ENCODE results near the gene PRKAG2. TPM values are rescaled to one million over a fixed set of nuclear protein-coding genes. Genes with fewer than 3 reads are reported as not detected.
A peak's percentile ranks its signal among the peaks of the same experiment; 100 is the strongest.

The PRKAG2 gene
- polyA plus RNA-seq, 3 donors: 29.2 to 59.8 (median 30.9) TPM

GRCh38 chr7:151821806-151822540 is 54.9 kb downstream of the PRKAG2 start:
- Histone ChIP-seq H4K20me1 (ENCODE audit: insufficient read depth, low read length) (peaks cover 99% of the 10 kb centered on the region), H3K4me2 (replicated peaks; ENCODE audit: extremely low read depth, low read length, poor library complexity, severe bottlenecking) (no peak overlapping the region), H3K79me2 (ENCODE audit: insufficient read depth, low read length) (peaks cover 67% of the 10 kb centered on the region), H3K27me3 (ENCODE audit: control insufficient read depth in 2 of 2, insufficient read depth in 2 of 2, low read length in 2 of 2) (no peaks in the 10 kb centered on the region), H3K36me3 (replicated peaks in 1 of 2; ENCODE audit: control insufficient read depth in 1 of 2, insufficient read depth in 2 of 2, low read length in 2 of 2) (peaks cover under 1 to 23% of the 10 kb centered on the region in 2 donors), H3K4me1 (ENCODE audit: control insufficient read depth in 1 of 2, insufficient read depth in 2 of 2, low read length in 2 of 2) (peaks cover 18 to 27% of the 10 kb centered on the region in 2 donors), H2AFZ (ENCODE audit: insufficient read depth, low read depth, low read length, poor library complexity, severe bottlenecking) (no peak overlapping the region), H3K27ac (ENCODE audit: low read depth in 1 of 2, low read length in 2 of 2) (no peak overlapping the region), H3K4me3 (replicated peaks in 1 of 3; ENCODE audit: low read depth in 2 of 3, low read length in 3 of 3) (no peak overlapping the region), H3K9ac (ENCODE audit: insufficient read depth, low read length, poor library complexity, severe bottlenecking) (no peak overlapping the region), H3K9me3 (replicated peaks in 1 of 2; ENCODE audit: control insufficient read depth in 1 of 2, insufficient read depth in 1 of 2, low read length in 2 of 2) (no peaks in the 10 kb centered on the region)
- Mint-ChIP-seq H3K9me3 (peaks cover 0 to 3% (median 0%) of the 10 kb centered on the region in 7 donors), H3K27me3 (ENCODE audit: low read depth in 3 of 3) (peaks cover 0 to 7% (median 0%) of the 10 kb centered on the region in 3 donors), H3K4me1 (peaks cover 26% of the 10 kb centered on the region), H3K36me3 (peaks cover 18 to 32% of the 10 kb centered on the region in 2 donors), H3K4me3 (no peak overlapping the region), H3K27ac (peak overlapping the region in 2 of 7 donors; percentile 20 to 61)
- TF ChIP-seq CTCF (IDR thresholded peaks at IDR 0.05): no peak
- whole genome bisulfite sequencing (ENCODE audit: insufficient coverage): 91% methylated on average over 12 of the region's 20 CpGs
- DNase-seq: no peak
- intact Hi-C loops (cut with micrococcal nuclease): no loop called here

- no peak overlapping the region for H3K27ac ChIP-seq (ENCODE audit: low read depth in 1 of 2, low read length in 2 of 2)
- peaks cover 0 to 5% (median 0%) of the 10 kb centered on the region in 3 donors for H3K27me3 Mint-ChIP-seq (ENCODE audit: low read depth in 3 of 3)
Measured at GRCh38 chr7:151821226-151821625, 55.7 kb downstream of the PRKAG2 start.

More at GRCh38 chr7:151821226-151821625, 55.7 kb downstream of the PRKAG2 start:
- Mint-ChIP-seq H3K4me3 (no peak overlapping the region), H3K9me3 (peaks cover 0 to 3% (median 0%) of the 10 kb centered on the region in 7 donors), H3K4me1 (peaks cover 20% of the 10 kb centered on the region), H3K36me3 (peaks cover 24 to 36% of the 10 kb centered on the region in 2 donors), H3K27ac (peak overlapping the region in 2 of 7 donors; percentile 32 to 54)
- no peak for TF ChIP-seq CTCF (IDR thresholded peaks at IDR 0.05)
- WGBS (ENCODE audit: insufficient coverage): 94% methylated on average over 4 of the region's 4 CpGs
- H3K4me1 ChIP-seq (ENCODE audit: control insufficient read depth in 1 of 2, insufficient read depth in 2 of 2, low read length in 2 of 2): peaks cover 11 to 20% of the 10 kb centered on the region in 2 donors
- H2AFZ ChIP-seq (ENCODE audit: insufficient read depth, low read depth, low read length, poor library complexity, severe bottlenecking): no peak overlapping the region
- no peak overlapping the region for H3K4me3 ChIP-seq (replicated peaks in 1 of 3; ENCODE audit: low read depth in 2 of 3, low read length in 3 of 3)
- no peak overlapping the region for H3K4me2 ChIP-seq (replicated peaks; ENCODE audit: extremely low read depth, low read length, poor library complexity, severe bottlenecking)
- no peaks in the 10 kb centered on the region for H3K27me3 ChIP-seq (ENCODE audit: control insufficient read depth in 2 of 2, insufficient read depth in 2 of 2, low read length in 2 of 2)
- H3K9me3 ChIP-seq (replicated peaks in 1 of 2; ENCODE audit: control insufficient read depth in 1 of 2, insufficient read depth in 1 of 2, low read length in 2 of 2): no peaks in the 10 kb centered on the region
- H3K79me2 ChIP-seq (ENCODE audit: insufficient read depth, low read length): peaks cover 63% of the 10 kb centered on the region
- H3K36me3 ChIP-seq (replicated peaks in 1 of 2; ENCODE audit: control insufficient read depth in 1 of 2, insufficient read depth in 2 of 2, low read length in 2 of 2): peaks cover 3 to 30% of the 10 kb centered on the region in 2 donors
- intact Hi-C loops (cut with micrococcal nuclease): no loop called here
- no peak overlapping the region for H3K9ac ChIP-seq (ENCODE audit: insufficient read depth, low read length, poor library complexity, severe bottlenecking)
- DNase-seq: no peak
- peaks cover 99% of the 10 kb centered on the region for H4K20me1 ChIP-seq (ENCODE audit: insufficient read depth, low read length)
